Retina (tissue), 1 donor: Measurements from ENCODE around the gene ANKRD34A.
"Not testable (repeated sequence)": the region's sequence is repeated elsewhere in the genome, so short reads cannot be mapped to it uniquely, and the experiment has no call there.

ENCODE experiments used
- DNase-seq: peaks from one replicate; pipeline ENCODE4 v3.0.0-alpha.2; 2016

Gene ANKRD34A

DNA sequence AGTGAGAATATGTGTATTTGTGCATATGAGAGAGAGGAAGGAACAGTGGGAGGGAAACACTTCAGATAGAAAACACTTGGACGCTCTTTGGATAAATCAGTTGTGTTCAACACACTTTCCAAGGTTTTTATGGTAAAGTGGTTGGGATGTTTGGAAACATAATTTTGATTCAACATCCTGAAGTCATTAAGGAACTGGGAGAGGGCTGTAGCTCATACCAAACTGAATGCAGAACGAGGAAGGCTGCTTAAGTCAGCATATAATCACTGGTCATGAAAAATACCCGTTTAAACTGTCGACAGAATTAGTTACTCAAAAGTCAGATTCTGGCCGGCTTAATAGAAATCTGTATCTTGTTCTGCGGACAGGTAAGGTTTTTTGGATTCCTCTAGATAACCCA is 21.5 kb downstream of the ANKRD34A start:
- DNase-seq: no peak

DNA sequence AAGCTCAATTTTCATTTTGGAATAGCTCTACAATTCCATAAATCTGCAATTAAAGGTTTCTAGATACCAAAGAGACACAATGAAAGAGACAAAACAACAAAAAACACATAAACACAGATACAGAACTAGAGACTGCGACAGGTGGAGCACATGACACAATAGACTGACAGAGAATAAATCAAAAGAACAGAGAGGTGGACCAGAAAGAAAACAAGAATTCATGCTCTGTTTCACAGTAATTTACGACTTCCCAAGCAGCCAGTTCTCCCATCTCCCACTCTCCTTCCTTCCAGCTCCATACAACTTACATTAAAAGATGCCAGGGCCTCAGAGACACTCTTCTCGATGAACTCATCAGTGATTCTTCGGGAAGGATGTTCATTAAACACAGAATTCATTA is 22.0 kb downstream of the ANKRD34A start:
- no peak for DNase-seq

DNA sequence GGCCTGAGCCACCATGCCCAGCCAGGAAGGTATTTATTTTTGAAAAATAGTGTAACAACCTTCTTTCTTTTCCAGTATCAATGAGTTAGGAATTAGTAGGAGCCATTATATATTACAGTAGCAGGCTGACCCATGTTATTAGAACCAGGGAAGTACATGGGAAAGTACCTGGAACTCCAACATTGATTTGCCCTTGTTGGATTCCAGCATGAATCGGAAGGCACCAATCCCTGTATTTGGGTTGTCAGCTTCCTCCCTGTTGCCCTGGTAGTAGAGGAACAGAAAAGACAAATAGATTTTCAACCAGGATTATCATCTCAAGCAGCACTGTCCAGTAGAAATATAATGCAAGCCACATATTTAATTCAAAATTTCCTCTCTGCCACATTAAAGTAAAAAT is 26.9 kb downstream of the ANKRD34A start:
- DNase-seq: no peak

DNA sequence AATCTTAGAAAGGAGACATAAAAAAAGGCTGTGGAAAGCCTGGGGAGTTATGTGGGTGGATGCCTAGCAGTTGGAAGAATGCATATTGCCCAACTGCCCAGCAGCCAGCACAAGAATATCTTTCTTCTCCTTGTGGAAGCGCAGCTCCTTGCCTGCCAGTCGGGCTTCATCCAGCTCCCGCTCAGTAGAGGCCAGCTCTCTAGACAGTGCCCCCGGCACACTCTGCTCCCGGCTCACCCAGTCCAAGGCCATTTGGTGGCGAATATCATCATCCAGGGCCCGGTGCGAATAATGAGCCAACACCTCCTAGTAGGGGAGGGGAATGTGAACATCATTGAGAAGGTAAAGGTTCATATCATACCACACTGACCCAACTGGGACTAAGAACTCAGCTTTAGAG is 28.1 kb downstream of the ANKRD34A start:
- no peak for DNase-seq

DNA sequence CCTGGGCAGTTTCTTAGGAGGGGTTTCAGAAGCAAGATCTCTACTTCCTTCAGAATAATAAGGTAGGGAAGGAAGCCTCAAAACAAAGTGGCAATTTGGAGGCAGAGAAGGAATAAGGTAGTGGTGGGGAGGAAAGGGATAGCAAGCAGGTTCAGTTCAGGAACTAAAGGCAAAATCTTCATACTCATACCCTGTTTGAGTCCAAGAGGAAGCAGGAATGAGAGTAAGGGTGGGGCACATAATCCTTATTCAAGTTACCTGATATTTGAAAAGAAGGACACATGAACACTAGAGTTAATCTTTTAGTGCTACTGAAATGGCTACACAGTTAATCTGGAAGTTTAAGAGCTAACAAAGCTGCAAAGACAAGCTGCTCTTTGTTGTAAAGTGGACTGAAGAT is 28.7 kb downstream of the ANKRD34A start:
- no peak for DNase-seq

DNA sequence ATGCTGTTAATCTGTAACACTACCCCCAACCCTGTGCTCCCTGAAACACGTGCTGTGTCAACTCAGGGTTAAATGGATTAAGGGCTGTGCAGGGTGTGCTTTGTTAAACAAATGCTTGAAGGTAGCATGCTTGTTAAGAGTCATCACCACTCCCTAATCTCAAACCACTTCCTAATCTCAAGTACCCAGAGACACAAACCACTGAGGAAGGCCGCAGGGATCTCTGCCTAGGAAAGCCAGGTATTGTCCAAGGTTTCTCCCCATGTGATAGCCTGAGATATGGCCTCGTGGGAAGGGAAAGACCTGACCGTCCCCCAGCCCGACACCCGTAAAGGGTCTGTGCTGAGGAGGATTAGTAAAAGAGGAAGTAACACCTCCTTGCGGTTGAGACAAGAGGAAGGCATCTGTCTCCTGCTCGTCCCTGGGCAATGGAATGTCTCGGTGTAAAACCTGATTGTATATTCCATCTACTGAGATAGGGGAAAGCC is 31.8 kb downstream of the ANKRD34A start:
- not testable (repeated sequence) for DNase-seq

DNA sequence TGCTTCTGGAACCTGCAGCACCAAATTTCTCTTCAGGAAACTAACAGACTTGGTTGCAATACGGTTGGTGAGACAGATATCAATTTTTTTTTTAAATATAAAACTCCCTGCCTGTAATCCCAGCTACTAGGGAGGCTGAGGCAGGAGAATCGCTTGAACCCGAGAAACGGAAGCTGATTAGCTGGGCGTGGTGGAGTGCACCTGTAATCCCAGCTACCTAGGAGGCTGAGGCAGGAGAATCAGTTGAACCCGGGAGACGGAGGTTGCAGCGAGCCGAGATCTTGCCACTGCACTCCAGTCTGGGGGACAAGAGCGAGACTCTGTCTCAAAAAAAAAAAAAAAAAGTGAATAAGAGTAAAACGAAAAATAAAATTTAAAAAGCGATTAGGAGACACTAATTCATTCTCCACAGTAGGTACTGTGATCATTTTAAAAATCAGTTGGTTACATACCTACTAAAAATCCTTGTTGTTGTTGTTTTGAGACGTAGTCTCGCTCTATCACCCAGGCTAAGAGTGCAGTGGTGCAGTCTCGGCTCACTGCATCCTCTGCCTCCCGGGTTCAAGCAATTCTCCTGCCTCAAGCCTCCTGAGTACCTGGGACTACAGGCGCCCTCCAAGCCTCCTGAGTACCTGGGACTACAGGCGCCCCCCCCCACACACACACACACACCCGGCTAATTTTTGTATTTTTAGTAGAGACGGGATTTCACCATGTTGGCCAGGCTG is 36.3 kb downstream of the ANKRD34A start:
- no peak for DNase-seq

DNA sequence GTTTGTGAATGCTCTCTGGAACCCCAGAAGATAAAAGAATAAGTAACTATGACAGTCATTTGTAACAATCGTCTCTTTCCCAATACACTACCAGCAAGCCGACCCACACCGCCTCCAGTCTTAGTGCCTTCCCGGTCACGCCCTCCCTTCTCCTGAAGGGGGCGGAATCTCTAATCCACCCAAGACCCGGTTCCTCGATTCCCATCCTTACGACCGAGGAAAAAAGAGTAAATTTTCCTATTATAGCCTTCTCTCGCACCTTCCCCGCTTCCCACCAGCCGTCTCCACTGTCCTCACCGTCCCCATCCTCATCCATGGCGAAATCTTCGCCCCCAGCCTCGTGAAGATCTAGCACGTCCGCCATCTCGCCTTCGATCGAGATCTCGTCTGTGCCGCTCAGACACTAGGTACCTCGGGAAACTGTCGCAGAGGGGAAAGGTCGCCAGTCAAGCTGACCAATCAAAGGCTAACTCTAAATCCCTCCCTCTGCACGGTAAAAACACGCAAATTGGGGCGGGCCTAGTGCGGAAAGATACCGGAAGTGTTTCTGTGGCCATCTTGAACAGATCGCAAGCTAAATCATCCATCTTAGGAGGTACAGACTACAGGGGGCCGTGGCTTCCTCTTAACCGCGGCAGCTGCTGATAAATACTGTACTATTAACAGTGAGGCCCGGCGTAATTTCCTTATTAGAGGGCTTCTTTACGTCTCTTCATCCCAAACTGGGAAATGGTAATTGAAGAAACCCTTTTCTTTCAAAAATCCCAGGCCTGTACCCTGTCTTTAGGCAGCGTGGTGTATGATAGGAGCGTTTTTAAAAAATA is 37.1 kb downstream of the ANKRD34A start, which contains the start of gene RBM8A:
RBM8A (minus strand) TSS at position 422 of the 824 bp plus-strand sequence; CDS start at position 364, 58 bp downstream.
- peak; percentile 97 for DNase-seq

DNA sequence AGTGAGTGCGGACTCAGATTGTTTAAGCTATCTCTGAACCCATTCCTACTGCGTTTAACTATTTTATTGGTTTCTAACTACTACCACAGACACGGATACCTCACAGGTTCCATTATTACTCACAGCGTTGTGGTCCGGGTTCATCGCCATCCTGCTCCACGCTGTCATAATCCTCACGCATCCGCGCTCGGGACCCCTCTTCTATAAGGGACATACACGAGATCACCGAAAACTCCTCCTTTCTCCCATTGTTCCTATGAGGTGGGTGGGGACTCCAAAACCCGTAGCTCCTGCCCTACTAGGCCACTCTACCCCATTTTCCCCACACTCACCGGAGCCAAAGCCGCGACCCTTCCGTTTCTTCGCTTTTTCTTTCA is 37.7 kb downstream of the ANKRD34A start:
- peak; percentile 23 for DNase-seq

DNA sequence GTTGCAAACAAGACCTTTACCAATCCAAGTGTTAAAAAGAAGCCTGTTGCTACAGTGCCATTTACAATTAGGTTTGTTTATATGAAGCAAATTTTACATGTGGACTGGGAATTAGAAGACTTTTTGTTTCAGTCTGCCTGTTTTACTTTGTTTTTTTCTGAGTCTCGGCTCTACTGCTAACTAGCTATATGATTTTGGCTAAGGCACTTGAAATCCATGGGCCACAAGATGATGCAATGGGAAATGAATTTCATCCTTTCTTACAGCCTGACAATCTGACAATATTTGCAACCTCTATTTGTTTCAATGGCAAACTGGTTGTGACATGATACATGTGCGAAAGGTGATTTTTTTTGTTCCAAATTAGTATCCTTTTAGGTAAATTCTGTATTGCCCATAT is 42.1 kb downstream of the ANKRD34A start:
- DNase-seq: no peak

DNA sequence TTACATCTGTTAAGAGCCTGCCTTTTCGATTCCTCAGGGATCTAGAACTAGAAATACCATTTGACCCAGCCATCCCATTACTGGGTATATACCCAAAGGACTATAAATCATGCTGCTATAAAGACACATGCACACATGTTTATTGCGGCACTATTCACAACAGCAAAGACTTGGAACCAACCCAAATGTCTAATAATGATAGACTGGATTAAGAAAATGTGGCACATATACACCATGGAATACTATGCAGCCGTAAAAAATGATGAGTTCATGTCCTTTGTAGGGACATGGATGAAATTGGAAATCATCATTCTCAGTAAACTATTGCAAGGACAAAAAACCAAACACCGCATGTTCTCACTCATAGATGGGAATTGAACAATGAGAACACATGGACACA is 44.1 kb downstream of the ANKRD34A start:
- DNase-seq: not testable (repeated sequence)

DNA sequence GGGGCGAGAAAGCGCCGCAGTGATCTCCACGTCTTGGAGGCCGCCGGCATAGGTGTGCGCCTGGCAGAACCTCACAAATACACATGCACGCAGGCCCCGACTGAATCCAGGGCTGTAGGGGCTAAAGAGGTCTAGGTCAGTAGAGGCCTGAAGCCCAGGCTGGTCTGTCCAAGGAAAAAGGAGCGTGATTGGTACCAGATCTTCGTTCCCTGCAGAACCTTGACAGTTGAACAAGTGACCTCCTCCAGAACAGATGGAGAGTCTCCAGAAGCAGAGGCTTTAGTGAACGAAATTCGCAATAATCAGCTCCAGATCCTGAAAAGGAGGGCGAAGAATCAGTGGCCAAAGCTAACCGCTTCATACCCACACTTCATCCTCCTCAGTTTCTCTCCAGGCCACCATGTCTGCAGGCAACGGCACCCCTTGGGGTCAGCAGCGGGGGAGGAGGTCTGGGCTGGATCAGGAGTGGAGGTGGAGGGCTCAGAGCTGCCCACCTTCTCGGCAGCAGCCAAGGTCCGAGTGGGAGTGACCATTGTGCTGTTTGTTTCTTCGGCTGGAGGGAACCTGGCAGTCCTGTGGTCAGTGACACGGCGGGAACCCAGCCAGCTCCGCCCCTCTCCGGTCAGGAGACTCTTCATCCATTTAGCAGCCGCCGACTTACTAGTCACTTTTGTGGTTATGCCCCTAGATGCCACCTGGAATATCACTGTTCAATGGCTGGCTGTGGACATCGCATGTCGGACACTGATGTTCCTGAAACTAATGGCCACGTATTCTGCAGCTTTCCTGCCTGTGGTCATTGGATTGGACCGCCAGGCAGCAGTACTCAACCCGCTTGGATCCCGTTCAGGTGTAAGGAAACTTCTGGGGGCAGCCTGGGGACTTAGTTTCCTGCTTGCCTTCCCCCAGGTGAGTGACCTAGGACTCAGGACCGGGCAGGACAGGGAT is 45.1 kb downstream of the ANKRD34A start:
- DNase-seq: no peak

DNA sequence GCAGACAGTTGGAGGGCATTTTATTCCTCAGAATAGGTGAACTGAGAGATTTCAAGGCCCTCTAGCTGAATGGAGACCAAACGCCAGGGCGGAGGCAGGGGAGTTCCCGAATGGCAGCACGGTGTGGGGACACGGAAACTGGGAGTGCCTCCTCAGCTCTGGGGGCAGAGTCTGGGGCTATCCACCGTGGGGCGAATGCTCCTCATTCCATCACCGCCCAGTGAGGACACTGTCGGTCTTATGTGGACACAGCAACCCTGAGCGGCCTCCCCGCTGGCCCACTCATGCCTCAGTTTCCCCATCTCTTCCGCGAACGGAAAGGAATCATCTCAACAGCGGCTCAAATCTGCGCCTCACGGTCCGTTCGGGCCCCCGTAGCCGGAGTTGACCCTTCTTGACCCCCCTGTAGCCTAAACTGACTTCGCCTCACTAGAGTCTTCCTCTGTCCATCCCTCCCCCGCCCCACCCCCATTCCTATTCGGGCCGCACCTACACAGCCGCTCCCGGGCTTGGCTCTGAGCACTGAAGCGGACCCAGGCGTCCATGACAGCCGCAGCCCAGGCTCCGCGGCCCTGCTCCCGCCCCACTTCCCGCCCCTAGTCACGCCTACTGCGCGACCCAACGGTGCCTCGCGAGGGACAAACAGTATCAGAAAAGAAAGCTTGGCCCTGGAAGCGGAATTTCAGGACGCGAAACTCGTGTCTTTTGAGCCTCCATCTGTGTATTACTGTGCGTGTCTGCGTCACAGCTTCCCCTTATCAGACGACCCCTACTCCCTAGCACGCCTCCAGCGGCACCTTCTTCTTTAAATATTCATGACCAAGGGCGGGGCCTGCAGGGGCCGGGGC is 46.0 kb downstream of the ANKRD34A start, which contains the start of gene PEX11B:
PEX11B (minus strand) TSS at position 574 of the 848 bp plus-strand sequence; CDS start at position 545, 29 bp downstream.
- DNase-seq: peak; percentile 94

DNA sequence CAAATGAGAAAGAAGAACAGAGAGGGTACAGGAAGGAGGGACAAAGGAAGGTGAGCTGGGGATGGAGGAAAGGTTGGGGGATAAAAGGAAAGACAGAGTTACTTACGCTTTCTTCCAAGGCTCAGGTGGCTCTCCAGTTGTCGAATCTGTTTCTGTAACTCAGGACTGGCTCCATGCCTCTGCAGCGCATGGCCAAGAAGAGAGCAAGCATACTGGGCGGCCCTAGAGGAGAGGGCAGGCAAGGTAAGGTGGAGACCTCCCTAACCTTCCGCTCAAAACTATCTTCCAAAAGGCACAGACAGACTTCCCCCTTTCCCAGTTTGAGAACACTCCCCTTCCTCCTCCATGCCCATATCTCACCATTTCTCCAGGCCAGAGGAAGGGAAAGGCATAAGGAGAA is 46.8 kb downstream of the ANKRD34A start:
- no peak for DNase-seq

DNA sequence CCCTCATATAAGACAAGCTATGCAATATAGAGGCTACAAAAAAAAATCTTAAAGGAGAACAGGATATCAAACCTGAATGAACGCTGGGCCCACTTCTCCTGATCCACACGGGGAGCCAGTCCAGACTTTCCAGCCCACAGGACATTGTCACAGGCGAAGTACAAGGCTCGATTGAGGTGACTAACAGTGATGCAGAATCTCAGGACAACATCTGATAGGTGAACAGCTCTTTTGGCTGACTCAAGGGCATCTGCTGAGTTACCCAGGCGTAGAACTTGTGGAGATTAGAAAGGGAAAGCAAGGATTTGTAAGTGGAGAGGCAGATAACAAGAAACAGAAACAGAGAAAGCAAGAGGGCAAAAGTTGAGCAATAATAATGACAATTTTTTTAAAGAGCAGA is 47.6 kb downstream of the ANKRD34A start:
- no peak for DNase-seq

DNA sequence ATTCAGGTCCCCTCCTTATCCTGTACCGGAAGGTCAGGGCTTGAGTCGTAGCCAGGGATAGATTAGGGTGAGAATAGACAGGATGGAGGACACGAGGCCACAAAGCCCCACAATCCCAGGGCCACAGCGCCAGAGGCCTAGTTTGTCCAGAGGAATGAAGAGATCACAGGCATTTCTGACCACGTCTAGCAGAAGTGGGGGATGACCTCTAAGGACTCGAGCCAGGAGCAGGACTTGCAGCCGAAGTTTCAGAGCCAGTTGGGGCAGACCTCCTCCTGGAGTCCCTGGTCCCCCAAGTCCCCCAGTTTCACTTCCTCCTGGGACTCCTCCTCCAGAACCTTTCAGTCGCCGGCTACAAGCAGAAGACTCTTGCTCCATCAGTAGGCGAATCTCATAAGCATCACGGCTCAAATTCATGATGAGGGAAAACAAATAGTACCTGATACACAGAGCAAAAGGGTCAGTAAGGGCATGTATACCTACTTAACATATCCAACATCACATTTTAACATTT is 52.2 kb downstream of the ANKRD34A start:
- DNase-seq: no peak
